Measurements from ENCODE around the gene ERCC4.

ERCC4 gene

GRCh38 chr16:13970708-13971422, 50.9 kb downstream of the ERCC4 start:
- TF ChIP-seq CTCF (IDR thresholded peaks at IDR 0.05; ENCODE audit: extremely low read depth, insufficient read depth, missing control alignments) = no peak
- in situ Hi-C loops (cut with MboI; ENCODE audit: low pct_unique_long_range_greater_than_20kb, low sequenced_read_pairs, unreplicated experiment) = no loop called here
- DNase-seq (ENCODE audit: low spot score) = no peak

- DNase-seq (ENCODE audit: low spot score) = no peak
- in situ Hi-C loops (cut with MboI; ENCODE audit: low pct_unique_long_range_greater_than_20kb, low sequenced_read_pairs, unreplicated experiment) = no loop called here
- no peak for TF ChIP-seq CTCF (IDR thresholded peaks at IDR 0.05; ENCODE audit: extremely low read depth, insufficient read depth, missing control alignments)
These were observed 53.5 kb downstream of the ERCC4 start for GRCh38 chr16:13973321-13974023.

- TF ChIP-seq CTCF (IDR thresholded peaks at IDR 0.05; ENCODE audit: extremely low read depth, insufficient read depth, missing control alignments) = no peak
- in situ Hi-C loops (cut with MboI; ENCODE audit: low pct_unique_long_range_greater_than_20kb, low sequenced_read_pairs, unreplicated experiment) = no loop called here
- no peak for DNase-seq (ENCODE audit: low spot score)
These were observed 57.2 kb downstream of the ERCC4 start for GRCh38 chr16:13977177-13977576.

GRCh38 chr16:13982451-13982850, 62.5 kb downstream of the ERCC4 start:
- in situ Hi-C loops (cut with MboI; ENCODE audit: low pct_unique_long_range_greater_than_20kb, low sequenced_read_pairs, unreplicated experiment) = no loop called here
- DNase-seq (ENCODE audit: low spot score) = no peak

GRCh38 chr16:13983625-13984024, 63.7 kb downstream of the ERCC4 start:
- in situ Hi-C loops (cut with MboI; ENCODE audit: low pct_unique_long_range_greater_than_20kb, low sequenced_read_pairs, unreplicated experiment) = no loop called here
- no peak for DNase-seq (ENCODE audit: low spot score)
- TF ChIP-seq CTCF (IDR thresholded peaks at IDR 0.05; ENCODE audit: extremely low read depth, insufficient read depth, missing control alignments) = no peak

More at GRCh38 chr16:13982451-13982850, 62.5 kb downstream of the ERCC4 start:
- no peak for TF ChIP-seq CTCF (IDR thresholded peaks at IDR 0.05; ENCODE audit: extremely low read depth, insufficient read depth, missing control alignments)

GRCh38 chr16:13984794-13985193, 64.8 kb downstream of the ERCC4 start:
- no peak for DNase-seq (ENCODE audit: low spot score)
- in situ Hi-C loops (cut with MboI; ENCODE audit: low pct_unique_long_range_greater_than_20kb, low sequenced_read_pairs, unreplicated experiment) = no loop called here
- TF ChIP-seq CTCF (IDR thresholded peaks at IDR 0.05; ENCODE audit: extremely low read depth, insufficient read depth, missing control alignments) = no peak

Data from GM13977 (cell line).